HepG2 (cell line): ENCODE data around the gene CORT. TPM values are rescaled to one million over a fixed set of nuclear protein-coding genes. Genes with fewer than 3 reads are reported as not detected.

Experiments used
- CCDC6 ChIP-seq: sonication (generic); formaldehyde crosslinking; IDR thresholded peaks from 2 replicates; pipeline ENCODE4 v1.8.1; 2022; ENCODE audit warnings: mild to moderate bottlenecking, missing genetic modification reagents, moderate library complexity
- EED ChIP-seq: sonication (generic); formaldehyde crosslinking; IDR thresholded peaks from 2 replicates; pipeline ENCODE4 v1.5.0; 2020; ENCODE audit warnings: mild to moderate bottlenecking, missing genetic modification reagents
- HMG20B ChIP-seq: conservative IDR thresholded peaks from 2 replicates; pipeline ENCODE4 v1.6.1; 2016; ENCODE audit warnings: missing genetic modification reagents, missing compliant biosample characterization
- HOXA7 ChIP-seq: sonication (generic); formaldehyde crosslinking; IDR thresholded peaks from 2 replicates; pipeline ENCODE4 v1.8.1; 2022; ENCODE audit warnings: mild to moderate bottlenecking, missing genetic modification reagents, moderate library complexity
- MYC ChIP-seq: sonication (generic); formaldehyde crosslinking; IDR thresholded peaks from 2 replicates; pipeline ENCODE4 v1.9.0; 2021; ENCODE audit warnings: missing genetic modification reagents, borderline replicate concordance
- NONO ChIP-seq, 2 experiments: fragments of 450-650 bp in 1 of 2; sonication (generic) in 1 of 2; formaldehyde crosslinking in 1 of 2; IDR thresholded peaks in 1 of 2; conservative IDR thresholded peaks in 1 of 2; 2 replicates each; pipeline versions ENCODE4 v1.6.1 to v1.8.0; 2017 to 2022; ENCODE audit warnings: mild to moderate bottlenecking in 1 of 2, missing genetic modification reagents in 1 of 2, moderate library complexity in 1 of 2
- RBM22 ChIP-seq: fragments of 200-400 bp; formaldehyde crosslinking; optimal IDR thresholded peaks from 2 replicates; pipeline ENCODE3; 2017; ENCODE audit warnings: mild to moderate bottlenecking, low read length, moderate library complexity
- RBM39 ChIP-seq: fragments of 200-400 bp; formaldehyde crosslinking; IDR thresholded peaks from one replicate; pipeline ENCODE4 v1.6.1; 2018; ENCODE audit warnings: antibody characterized with exemption, mild to moderate bottlenecking, low read depth, low read length; ENCODE audit not compliant: poor library complexity, severe bottlenecking
- SATB2 ChIP-seq: sonication (generic); formaldehyde crosslinking; IDR thresholded peaks from 2 replicates; pipeline ENCODE4 v1.5.0; 2020; ENCODE audit warnings: missing genetic modification reagents
- SIN3B ChIP-seq: fragments of 150-350 bp; IDR thresholded peaks from 2 replicates; pipeline ENCODE4 v1.6.1; 2014; ENCODE audit warnings: low read length
- ZC3H4 ChIP-seq: sonication (generic); formaldehyde crosslinking; IDR thresholded peaks from 2 replicates; pipeline ENCODE4 v1.4.0; 2020; ENCODE audit warnings: missing genetic modification reagents, borderline replicate concordance
- ZNF263 ChIP-seq: sonication (generic); formaldehyde crosslinking; IDR thresholded peaks from 2 replicates; pipeline ENCODE4 v1.4.0; 2020; ENCODE audit warnings: missing genetic modification reagents
- ZNF281 ChIP-seq: sonication (generic); formaldehyde crosslinking; IDR thresholded peaks from 2 replicates; pipeline ENCODE4 v1.4.0; 2020; ENCODE audit warnings: missing genetic modification reagents, borderline replicate concordance
- ZNF430 ChIP-seq: sonication (generic); formaldehyde crosslinking; IDR thresholded peaks from 2 replicates; pipeline ENCODE4 v1.9.0; 2021; ENCODE audit warnings: mild to moderate bottlenecking, missing genetic modification reagents
- ZNF501 ChIP-seq: sonication (generic); formaldehyde crosslinking; IDR thresholded peaks from 2 replicates; pipeline ENCODE4 v1.5.1; 2020; ENCODE audit warnings: mild to moderate bottlenecking, moderate library complexity, missing genetic modification reagents
- ZNF746 ChIP-seq: sonication (generic); formaldehyde crosslinking; IDR thresholded peaks from 2 replicates; pipeline ENCODE4 v1.8.0; 2022; ENCODE audit warnings: mild to moderate bottlenecking, missing genetic modification reagents
- ZZZ3 ChIP-seq: sonication (generic); formaldehyde crosslinking; IDR thresholded peaks from 2 replicates; pipeline ENCODE4 v1.4.0; 2020; ENCODE audit warnings: missing genetic modification reagents, mild to moderate bottlenecking, borderline replicate concordance
- polyA plus RNA-seq, 8 experiments: library from polyadenylated mRNA; depleted of rRNA in 3 of 8; stranded (reverse) in 7 of 8; unstranded in 1 of 8; fragments of >200 nt; fragmentation: Illumina TruSeq in 4 of 8; extraction: Trizol in 4 of 8; gene quantifications; 2 replicates each; pipeline versions ENCODE4 v1.2.1 to v1.2.3, GENCODE V29; 2011 to 2016; ENCODE audit warnings: low read depth in 4 of 8, missing spikeins in 1 of 8, mixed read lengths in 1 of 8; ENCODE audit not compliant: insufficient read depth in 1 of 8
- total RNA-seq, 5 experiments: library from RNA; depleted of rRNA; stranded (reverse); fragments of >200 nt; fragmentation: Illumina TruSeq; extraction: Trizol; gene quantifications; 2 replicates each; pipeline ENCODE4 v1.2.3, GENCODE V29; 2016; ENCODE audit warnings: low read depth in 1 of 5
- TF ChIP-seq, protein P1 (sequence below): sonication (generic); formaldehyde crosslinking; IDR thresholded peaks from 2 replicates; pipeline ENCODE4 v1.8.1; 2023; ENCODE audit warnings: mild to moderate bottlenecking, missing genetic modification reagents
- TF ChIP-seq, protein P2 (sequence below): sonication (generic); formaldehyde crosslinking; conservative IDR thresholded peaks from 2 replicates; pipeline ENCODE4 v1.8.0; 2022; ENCODE audit warnings: low read depth, missing genetic modification reagents
- TF ChIP-seq, protein P3 (sequence below): sonication (generic); formaldehyde crosslinking; IDR thresholded peaks from 2 replicates; pipeline ENCODE4 v1.4.0; 2020; ENCODE audit warnings: missing genetic modification reagents
- TF ChIP-seq, protein P4 (sequence below): sonication (generic); formaldehyde crosslinking; IDR thresholded peaks from 2 replicates; pipeline ENCODE4 v1.5.0; 2020; ENCODE audit warnings: mild to moderate bottlenecking, missing genetic modification reagents

The CORT gene
- total and polyA plus RNA-seq, 2 of the 13 experiments (the other 11 are each of a cell fraction or from before 2014, with no cell fraction given): 0.11 to 0.62 TPM

DNA sequence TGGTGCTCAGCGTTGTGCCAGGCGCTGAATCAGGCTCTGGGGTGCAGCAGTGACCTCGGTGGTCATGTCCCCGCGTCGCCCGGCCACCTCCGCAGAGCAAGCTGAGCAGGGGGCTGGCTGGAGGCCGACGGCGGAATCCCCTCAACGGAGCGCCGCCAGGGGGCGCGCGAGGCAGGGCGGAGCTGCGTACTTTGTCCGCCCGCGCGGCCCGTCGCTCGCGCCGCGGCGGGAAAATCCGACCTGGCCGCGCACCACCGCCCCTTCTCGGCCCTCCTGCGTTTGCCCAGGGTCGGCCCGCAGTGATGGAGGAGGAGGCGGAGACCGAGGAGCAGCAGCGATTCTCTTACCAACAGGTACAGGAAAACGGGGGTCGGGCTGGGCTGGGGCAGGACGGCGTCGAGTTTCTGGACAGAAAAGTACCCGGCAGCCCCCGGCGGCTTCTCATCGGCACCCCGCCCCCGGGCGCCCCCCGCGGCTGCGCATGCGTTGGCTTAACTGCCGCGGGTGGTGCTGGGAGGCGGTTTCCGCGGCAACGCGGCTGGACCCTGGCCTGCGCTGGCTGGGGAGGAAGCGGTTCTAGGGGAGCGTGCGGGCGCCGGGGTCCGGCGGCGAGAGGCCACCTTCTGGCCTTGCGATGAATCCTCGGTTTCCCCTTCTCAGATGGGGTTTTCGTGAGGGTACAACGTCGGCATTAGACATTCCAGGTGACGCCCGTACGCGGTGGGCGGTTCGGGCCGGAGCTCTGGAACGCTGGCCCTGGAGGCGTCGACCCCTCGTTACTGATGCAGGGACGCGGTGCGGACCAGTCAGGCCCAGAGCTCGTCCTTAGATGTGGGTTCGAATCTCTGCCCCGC is 19.4 kb upstream of the CORT start, which contains the start of gene CENPS (continued):
- TF ChIP-seq ZC3H4 (0 out of 2 replicates have a peak, but pooled peaks have one; percentile 21), NONO (IDR thresholded peaks at IDR 0.05) (no peak), NONO (CRISPR knock-in tag; conservative IDR thresholded peaks at IDR 0.05) (peak; percentile 99), MYC (peak; percentile 86; the same call in 1 of the 2 replicates), SIN3B (peak; percentile 91), RBM39 (no peak), ZNF501 (CRISPR knock-in tag) (peak; percentile 93), SATB2 (CRISPR knock-in tag) (no peak), CCDC6 (CRISPR knock-in tag) (peak; percentile 100), ZNF263 (CRISPR knock-in tag) (peak; percentile 57), ZNF430 (CRISPR knock-in tag) (peak; percentile 95), HMG20B (CRISPR knock-in tag) (no peak), RBM22 (no peak), ZNF281 (0 out of 2 replicates have a peak, but pooled peaks have one; percentile 47), ZZZ3 (peak; percentile 53), EED (peak; percentile 60; the same call in 1 of the 2 replicates), HOXA7 (CRISPR knock-in tag) (peak; percentile 97), ZNF746 (CRISPR knock-in tag) (peak; percentile 78)
- TF ChIP-seq, protein P1, sequence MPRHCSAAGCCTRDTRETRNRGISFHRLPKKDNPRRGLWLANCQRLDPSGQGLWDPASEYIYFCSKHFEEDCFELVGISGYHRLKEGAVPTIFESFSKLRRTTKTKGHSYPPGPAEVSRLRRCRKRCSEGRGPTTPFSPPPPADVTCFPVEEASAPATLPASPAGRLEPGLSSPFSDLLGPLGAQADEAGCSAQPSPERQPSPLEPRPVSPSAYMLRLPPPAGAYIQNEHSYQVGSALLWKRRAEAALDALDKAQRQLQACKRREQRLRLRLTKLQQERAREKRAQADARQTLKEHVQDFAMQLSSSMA: peak; percentile 87; the same call in 1 of the 2 replicates
- TF ChIP-seq, protein P2, sequence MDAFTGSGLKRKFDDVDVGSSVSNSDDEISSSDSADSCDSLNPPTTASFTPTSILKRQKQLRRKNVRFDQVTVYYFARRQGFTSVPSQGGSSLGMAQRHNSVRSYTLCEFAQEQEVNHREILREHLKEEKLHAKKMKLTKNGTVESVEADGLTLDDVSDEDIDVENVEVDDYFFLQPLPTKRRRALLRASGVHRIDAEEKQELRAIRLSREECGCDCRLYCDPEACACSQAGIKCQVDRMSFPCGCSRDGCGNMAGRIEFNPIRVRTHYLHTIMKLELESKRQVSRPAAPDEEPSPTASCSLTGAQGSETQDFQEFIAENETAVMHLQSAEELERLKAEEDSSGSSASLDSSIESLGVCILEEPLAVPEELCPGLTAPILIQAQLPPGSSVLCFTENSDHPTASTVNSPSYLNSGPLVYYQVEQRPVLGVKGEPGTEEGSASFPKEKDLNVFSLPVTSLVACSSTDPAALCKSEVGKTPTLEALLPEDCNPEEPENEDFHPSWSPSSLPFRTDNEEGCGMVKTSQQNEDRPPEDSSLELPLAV (CRISPR knock-in tag): peak; percentile 98
- TF ChIP-seq, protein P3, sequence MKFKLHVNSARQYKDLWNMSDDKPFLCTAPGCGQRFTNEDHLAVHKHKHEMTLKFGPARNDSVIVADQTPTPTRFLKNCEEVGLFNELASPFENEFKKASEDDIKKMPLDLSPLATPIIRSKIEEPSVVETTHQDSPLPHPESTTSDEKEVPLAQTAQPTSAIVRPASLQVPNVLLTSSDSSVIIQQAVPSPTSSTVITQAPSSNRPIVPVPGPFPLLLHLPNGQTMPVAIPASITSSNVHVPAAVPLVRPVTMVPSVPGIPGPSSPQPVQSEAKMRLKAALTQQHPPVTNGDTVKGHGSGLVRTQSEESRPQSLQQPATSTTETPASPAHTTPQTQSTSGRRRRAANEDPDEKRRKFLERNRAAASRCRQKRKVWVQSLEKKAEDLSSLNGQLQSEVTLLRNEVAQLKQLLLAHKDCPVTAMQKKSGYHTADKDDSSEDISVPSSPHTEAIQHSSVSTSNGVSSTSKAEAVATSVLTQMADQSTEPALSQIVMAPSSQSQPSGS (CRISPR knock-in tag): peak; percentile 65; the same call in 1 of the 2 replicates
- TF ChIP-seq, protein P4, sequence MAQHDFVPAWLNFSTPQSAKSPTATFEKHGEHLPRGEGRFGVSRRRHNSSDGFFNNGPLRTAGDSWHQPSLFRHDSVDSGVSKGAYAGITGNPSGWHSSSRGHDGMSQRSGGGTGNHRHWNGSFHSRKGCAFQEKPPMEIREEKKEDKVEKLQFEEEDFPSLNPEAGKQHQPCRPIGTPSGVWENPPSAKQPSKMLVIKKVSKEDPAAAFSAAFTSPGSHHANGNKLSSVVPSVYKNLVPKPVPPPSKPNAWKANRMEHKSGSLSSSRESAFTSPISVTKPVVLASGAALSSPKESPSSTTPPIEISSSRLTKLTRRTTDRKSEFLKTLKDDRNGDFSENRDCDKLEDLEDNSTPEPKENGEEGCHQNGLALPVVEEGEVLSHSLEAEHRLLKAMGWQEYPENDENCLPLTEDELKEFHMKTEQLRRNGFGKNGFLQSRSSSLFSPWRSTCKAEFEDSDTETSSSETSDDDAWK (CRISPR knock-in tag): no peak
